Choroid plexus epithelial cell (primary cell): Measurements from ENCODE around the gene SIVA1.

Source experiments
- DNase-seq: peaks from one replicate; pipeline ENCODE4 v3.0.0-alpha.2; 2010; ENCODE audit warnings: low read depth
- H3K4me3 ChIP-seq: 2 replicates; pipeline ENCODE4 v1.5.1; 2011; ENCODE audit warnings: low read depth, mild to moderate bottlenecking, control low read depth, low read length, moderate library complexity
- CTCF ChIP-seq: conservative IDR thresholded peaks from 2 replicates; pipeline ENCODE4 v1.5.1; 2011; ENCODE audit warnings: low read depth, mild to moderate bottlenecking, control low read depth, inconsistent platforms, low read length, moderate library complexity

SIVA1 gene

GRCh38 chr14:104796687-104797081 is 43.7 kb downstream of the SIVA1 start:
- DNase-seq, result no peak
- TF ChIP-seq CTCF, result no peak
- H3K4me3 ChIP-seq, result no peak overlapping the region

GRCh38 chr14:104797115-104798044 is 44.4 kb downstream of the SIVA1 start:
- no peak for TF ChIP-seq CTCF
- DNase-seq, result no peak
- H3K4me3 ChIP-seq, result no peak overlapping the region

GRCh38 chr14:104798300-104799243 is 45.6 kb downstream of the SIVA1 start:
- DNase-seq, result no peak
- H3K4me3 ChIP-seq, result no peak overlapping the region
- no peak for TF ChIP-seq CTCF

- peak overlapping the region; percentile 63 for H3K4me3 ChIP-seq
- no peak for DNase-seq
- peak; percentile 41 for TF ChIP-seq CTCF
Observed at GRCh38 chr14:104799244-104800014, 46.5 kb downstream of the SIVA1 start.

GRCh38 chr14:104800015-104800770 is 47.2 kb downstream of the SIVA1 start:
- peak overlapping the region; percentile 63 for H3K4me3 ChIP-seq
- TF ChIP-seq CTCF, result no peak
- DNase-seq, result peak; percentile 66
